ENCODE data around the gene ACO2.
A peak's percentile ranks its signal among the peaks of the same experiment; 100 is the strongest.

Gene ACO2

GRCh38 chr22:41478891-41479521, 10.1 kb downstream of the ACO2 start:
- Histone ChIP-seq H3K27me3 (ENCODE audit: low read depth, low read length) (no peaks in the 10 kb centered on the region), H3K9me3 (ENCODE audit: insufficient read depth, low read length) (no peaks in the 10 kb centered on the region), H3K4me3 (ENCODE audit: low read length) (no peak overlapping the region), H3K9ac (ENCODE audit: low read length) (no peak overlapping the region), H3K27ac (ENCODE audit: low read length) (peak overlapping the region; percentile 79), H3K4me2 (ENCODE audit: low read length) (peak overlapping the region; percentile 10; the same call in 1 of the 2 replicates), H2AFZ (ENCODE audit: low read depth, low read length) (no peak overlapping the region), H4K20me1 (ENCODE audit: insufficient read depth, low read length) (peaks cover 29% of the 10 kb centered on the region), H3K4me1 (ENCODE audit: low read length) (peaks cover 26% of the 10 kb centered on the region), H3K36me3 (replicated peaks; ENCODE audit: low read depth, low read length) (peaks cover 6% of the 10 kb centered on the region), H3K79me2 (ENCODE audit: low read length) (peaks cover 85% of the 10 kb centered on the region)
- no peak for TF ChIP-seq CTCF (IDR thresholded peaks at IDR 0.05; ENCODE audit: low read depth, low read length)
- TF ChIP-seq EZH2phosphoT487 (IDR thresholded peaks at IDR 0.05; ENCODE audit: low read depth): no peak

- no peak overlapping the region; the same call in 1 of the 2 replicates for H3K4me2 ChIP-seq (ENCODE audit: low read length)
- peaks cover 26% of the 10 kb centered on the region for H3K4me1 ChIP-seq (ENCODE audit: low read length)
- H4K20me1 ChIP-seq (ENCODE audit: insufficient read depth, low read length): peaks cover 29% of the 10 kb centered on the region
- peak overlapping the region; percentile 79; the same call in 1 of the 2 replicates for H3K27ac ChIP-seq (ENCODE audit: low read length)
- peaks cover 87% of the 10 kb centered on the region for H3K79me2 ChIP-seq (ENCODE audit: low read length)
- H3K27me3 ChIP-seq (ENCODE audit: low read depth, low read length): no peaks in the 10 kb centered on the region
- no peak overlapping the region for H2AFZ ChIP-seq (ENCODE audit: low read depth, low read length)
- H3K9ac ChIP-seq (ENCODE audit: low read length): no peak overlapping the region
- H3K9me3 ChIP-seq (ENCODE audit: insufficient read depth, low read length): no peaks in the 10 kb centered on the region
- TF ChIP-seq EZH2phosphoT487 (IDR thresholded peaks at IDR 0.05; ENCODE audit: low read depth): no peak
- no peak for TF ChIP-seq CTCF (IDR thresholded peaks at IDR 0.05; ENCODE audit: low read depth, low read length)
- peaks cover 6% of the 10 kb centered on the region for H3K36me3 ChIP-seq (replicated peaks; ENCODE audit: low read depth, low read length)
- no peak overlapping the region for H3K4me3 ChIP-seq (ENCODE audit: low read length)
Measured at GRCh38 chr22:41479671-41480396, 10.9 kb downstream of the ACO2 start.

- Histone ChIP-seq H3K36me3 (replicated peaks; ENCODE audit: low read depth, low read length) (peaks cover 6% of the 10 kb centered on the region), H3K4me1 (ENCODE audit: low read length) (peaks cover 26% of the 10 kb centered on the region), H3K9ac (ENCODE audit: low read length) (no peak overlapping the region), H4K20me1 (ENCODE audit: insufficient read depth, low read length) (peaks cover 29% of the 10 kb centered on the region), H3K9me3 (ENCODE audit: insufficient read depth, low read length) (no peaks in the 10 kb centered on the region), H2AFZ (ENCODE audit: low read depth, low read length) (no peak overlapping the region), H3K27ac (ENCODE audit: low read length) (no peak overlapping the region), H3K79me2 (ENCODE audit: low read length) (peaks cover 86% of the 10 kb centered on the region), H3K4me2 (ENCODE audit: low read length) (no peak overlapping the region), H3K27me3 (ENCODE audit: low read depth, low read length) (no peaks in the 10 kb centered on the region), H3K4me3 (ENCODE audit: low read length) (no peak overlapping the region)
- TF ChIP-seq EZH2phosphoT487 (IDR thresholded peaks at IDR 0.05; ENCODE audit: low read depth) (no peak), CTCF (IDR thresholded peaks at IDR 0.05; ENCODE audit: low read depth, low read length) (no peak)
Measured at GRCh38 chr22:41480397-41480735, 11.4 kb downstream of the ACO2 start.

- H3K27me3 ChIP-seq (ENCODE audit: low read depth, low read length): no peaks in the 10 kb centered on the region
- peaks cover 22% of the 10 kb centered on the region for H3K4me1 ChIP-seq (ENCODE audit: low read length)
- H3K4me2 ChIP-seq (ENCODE audit: low read length): no peak overlapping the region
- no peak overlapping the region for H3K9ac ChIP-seq (ENCODE audit: low read length)
- H4K20me1 ChIP-seq (ENCODE audit: insufficient read depth, low read length): peaks cover 32% of the 10 kb centered on the region
- no peak overlapping the region for H2AFZ ChIP-seq (ENCODE audit: low read depth, low read length)
- H3K36me3 ChIP-seq (replicated peaks; ENCODE audit: low read depth, low read length): peaks cover 6% of the 10 kb centered on the region
- H3K27ac ChIP-seq (ENCODE audit: low read length): no peak overlapping the region
- no peak for TF ChIP-seq CTCF (IDR thresholded peaks at IDR 0.05; ENCODE audit: low read depth, low read length)
- no peaks in the 10 kb centered on the region for H3K9me3 ChIP-seq (ENCODE audit: insufficient read depth, low read length)
- no peak overlapping the region for H3K4me3 ChIP-seq (ENCODE audit: low read length)
- H3K79me2 ChIP-seq (ENCODE audit: low read length): peaks cover 84% of the 10 kb centered on the region
Measured at GRCh38 chr22:41481131-41481830, 12.4 kb downstream of the ACO2 start.
